DOHH2 (cell line): ENCODE results near the gene ERI3.

Experiments used
- H3F3A ChIP-seq: fragments of 200-600 bp; sonication (generic), shearing (Covaris generic); 2 replicates; pipeline ENCODE4 v1.6.0; 2016; ENCODE audit warnings: antibody characterized with exemption, mild to moderate bottlenecking; ENCODE audit not compliant: control insufficient read depth, insufficient read depth
- H3K27ac ChIP-seq: fragments of 200-600 bp; sonication (generic); 2 replicates; pipeline ENCODE4 v1.5.1; 2014; ENCODE audit warnings: low read depth, mild to moderate bottlenecking, low read length, moderate library complexity
- H3K27me3 ChIP-seq: fragments of 200-600 bp; sonication (generic); 2 replicates; pipeline ENCODE4 v1.6.1; 2014; ENCODE audit warnings: mild to moderate bottlenecking, low read length, mixed read lengths; ENCODE audit not compliant: control insufficient read depth
- H3K36me3 ChIP-seq: fragments of 200-600 bp; sonication (generic); 2 replicates; pipeline ENCODE4 v1.6.1; 2014; ENCODE audit warnings: mild to moderate bottlenecking, low read length, moderate library complexity, mixed read lengths; ENCODE audit not compliant: control insufficient read depth
- H3K4me1 ChIP-seq: fragments of 200-600 bp; sonication (generic); 2 replicates; pipeline ENCODE4 v1.6.1; 2014; ENCODE audit warnings: mild to moderate bottlenecking, low read length, mixed read lengths; ENCODE audit not compliant: control insufficient read depth
- H3K4me2 ChIP-seq: fragments of 200-600 bp; sonication (generic); 2 replicates; pipeline ENCODE4 v1.6.0; 2014; ENCODE audit warnings: mild to moderate bottlenecking, low read length, moderate library complexity
- H3K4me3 ChIP-seq: fragments of 200-600 bp; sonication (generic); 2 replicates; pipeline ENCODE4 v1.5.1; 2014; ENCODE audit warnings: mild to moderate bottlenecking, low read length, mixed read lengths
- H3K79me2 ChIP-seq: fragments of 200-600 bp; sonication (generic); 2 replicates; pipeline ENCODE4 v1.6.1; 2014; ENCODE audit warnings: mild to moderate bottlenecking, low read length, mixed read lengths; ENCODE audit not compliant: control insufficient read depth
- H3K9me2 ChIP-seq: fragments of 200-600 bp; sonication (generic); replicated peaks from 2 replicates; pipeline ENCODE4 v1.6.1; 2014; ENCODE audit warnings: mild to moderate bottlenecking, low read length, mixed read lengths; ENCODE audit not compliant: control insufficient read depth
- H3K9me3 ChIP-seq: fragments of 200-600 bp; sonication (generic); 2 replicates; pipeline ENCODE4 v1.6.1; 2014; ENCODE audit warnings: antibody characterized with exemption, low read length, mixed read lengths; ENCODE audit not compliant: control insufficient read depth, insufficient read depth
- H4K20me1 ChIP-seq: fragments of 200-600 bp; sonication (generic); 2 replicates; pipeline ENCODE4 v1.6.0; 2014; ENCODE audit warnings: low read depth, mild to moderate bottlenecking, antibody characterized with exemption, low read length, moderate library complexity; ENCODE audit not compliant: control insufficient read depth, insufficient read depth
- EZH2phosphoT487 ChIP-seq: fragments of 200-600 bp; sonication (generic); IDR thresholded peaks from 2 replicates; pipeline ENCODE4 v1.6.1; 2017; ENCODE audit warnings: borderline replicate concordance, mild to moderate bottlenecking, antibody characterized with exemption, low read length, moderate library complexity, mixed read lengths
- TF ChIP-seq, protein P1 (sequence below): fragments of 200-600 bp; sonication (generic); IDR thresholded peaks from one replicate; pipeline ENCODE4 v1.5.1; 2014; ENCODE audit warnings: antibody characterized with exemption, mild to moderate bottlenecking, low read depth, low read length; ENCODE audit not compliant: poor library complexity, severe bottlenecking

Gene ERI3

DNA sequence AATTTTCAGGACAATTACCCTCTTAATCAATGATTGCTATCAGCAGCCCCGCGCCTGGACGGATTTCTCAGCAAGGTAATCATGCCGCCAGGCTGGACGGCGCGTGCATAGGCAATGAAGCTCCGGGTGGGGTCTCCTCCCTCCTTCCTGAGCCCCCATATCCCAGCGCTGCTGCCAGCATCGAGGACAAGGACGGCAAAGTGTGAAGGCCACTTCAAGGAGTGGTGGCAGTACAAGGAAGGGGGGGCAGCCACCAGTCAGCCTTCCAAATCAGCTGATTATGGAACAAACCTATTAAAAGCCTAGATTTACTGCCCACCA, 90.6 kb downstream of the ERI3 start:
- H3K4me1 ChIP-seq: no peaks in the 10 kb centered on the region

DNA sequence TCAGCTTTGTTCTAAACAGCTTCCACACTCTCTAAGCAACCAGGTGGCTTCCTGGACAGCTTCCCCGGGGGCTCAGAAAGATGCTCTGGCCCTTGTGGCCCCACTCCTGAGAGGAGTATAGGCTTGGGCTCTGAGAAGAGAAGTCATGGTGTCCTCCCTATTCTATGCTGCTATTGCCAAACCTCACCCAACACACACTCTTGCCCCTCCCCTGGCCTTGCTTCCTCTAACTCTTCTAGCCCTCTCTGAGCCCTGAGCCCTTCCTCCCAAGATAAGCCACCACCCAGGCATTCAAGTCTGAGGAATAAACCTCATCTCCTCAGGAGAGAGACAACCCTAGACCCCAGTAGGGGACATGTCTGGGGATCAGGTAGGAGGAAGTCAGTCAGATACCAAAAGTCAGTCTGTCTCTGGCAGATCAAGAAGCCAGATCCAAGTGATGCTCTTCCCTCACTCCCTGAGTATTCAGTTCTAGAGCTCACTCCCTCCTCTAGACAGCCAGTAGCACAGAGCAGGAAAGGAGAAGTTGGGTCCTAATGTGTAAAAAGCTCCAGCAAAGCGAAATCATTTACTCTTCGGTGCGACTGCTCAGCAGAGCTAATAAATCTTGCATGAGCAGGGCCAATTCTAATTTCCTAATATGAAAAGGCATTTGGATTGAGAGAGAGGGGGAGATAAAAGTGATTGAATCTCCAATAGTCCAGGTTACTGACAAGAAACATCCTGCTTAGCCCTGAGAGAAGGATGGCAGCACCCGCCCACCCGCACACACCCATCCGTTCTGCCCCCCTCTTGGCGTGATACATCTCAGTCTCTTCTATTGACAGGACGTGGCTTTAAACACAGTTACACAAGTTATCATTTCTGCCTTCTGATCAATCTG, 91.2 kb downstream of the ERI3 start:
- Histone ChIP-seq H3K27ac (no peak overlapping the region), H4K20me1 (peaks cover 2% of the 10 kb centered on the region; the same call in 1 of the 2 replicates), H3K9me3 (no peaks in the 10 kb centered on the region), H3K9me2 (no peaks in the 10 kb centered on the region), H3K4me3 (no peak overlapping the region), H3K4me2 (no peak overlapping the region), H3K4me1 (no peaks in the 10 kb centered on the region), H3K36me3 (no peaks in the 10 kb centered on the region), H3F3A (no peaks in the 10 kb centered on the region), H3K79me2 (no peaks in the 10 kb centered on the region), H3K27me3 (no peaks in the 10 kb centered on the region)
- TF ChIP-seq EZH2phosphoT487: no peak
- TF ChIP-seq, protein P1, sequence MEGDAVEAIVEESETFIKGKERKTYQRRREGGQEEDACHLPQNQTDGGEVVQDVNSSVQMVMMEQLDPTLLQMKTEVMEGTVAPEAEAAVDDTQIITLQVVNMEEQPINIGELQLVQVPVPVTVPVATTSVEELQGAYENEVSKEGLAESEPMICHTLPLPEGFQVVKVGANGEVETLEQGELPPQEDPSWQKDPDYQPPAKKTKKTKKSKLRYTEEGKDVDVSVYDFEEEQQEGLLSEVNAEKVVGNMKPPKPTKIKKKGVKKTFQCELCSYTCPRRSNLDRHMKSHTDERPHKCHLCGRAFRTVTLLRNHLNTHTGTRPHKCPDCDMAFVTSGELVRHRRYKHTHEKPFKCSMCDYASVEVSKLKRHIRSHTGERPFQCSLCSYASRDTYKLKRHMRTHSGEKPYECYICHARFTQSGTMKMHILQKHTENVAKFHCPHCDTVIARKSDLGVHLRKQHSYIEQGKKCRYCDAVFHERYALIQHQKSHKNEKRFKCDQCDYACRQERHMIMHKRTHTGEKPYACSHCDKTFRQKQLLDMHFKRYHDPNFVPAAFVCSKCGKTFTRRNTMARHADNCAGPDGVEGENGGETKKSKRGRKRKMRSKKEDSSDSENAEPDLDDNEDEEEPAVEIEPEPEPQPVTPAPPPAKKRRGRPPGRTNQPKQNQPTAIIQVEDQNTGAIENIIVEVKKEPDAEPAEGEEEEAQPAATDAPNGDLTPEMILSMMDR: no peak

More for the DNA sequence above, 90.6 kb downstream of the ERI3 start:
- no peaks in the 10 kb centered on the region for H3K36me3 ChIP-seq
- H4K20me1 ChIP-seq: peaks cover 2% of the 10 kb centered on the region; the same call in 1 of the 2 replicates
- TF ChIP-seq, protein P1: no peak
- H3K27me3 ChIP-seq: no peaks in the 10 kb centered on the region
- H3K9me3 ChIP-seq: no peaks in the 10 kb centered on the region
- no peak overlapping the region for H3K4me3 ChIP-seq
- H3K4me2 ChIP-seq: no peak overlapping the region
- H3K27ac ChIP-seq: no peak overlapping the region
- H3K9me2 ChIP-seq: no peaks in the 10 kb centered on the region
- H3F3A ChIP-seq: no peaks in the 10 kb centered on the region
- no peaks in the 10 kb centered on the region for H3K79me2 ChIP-seq

DNA sequence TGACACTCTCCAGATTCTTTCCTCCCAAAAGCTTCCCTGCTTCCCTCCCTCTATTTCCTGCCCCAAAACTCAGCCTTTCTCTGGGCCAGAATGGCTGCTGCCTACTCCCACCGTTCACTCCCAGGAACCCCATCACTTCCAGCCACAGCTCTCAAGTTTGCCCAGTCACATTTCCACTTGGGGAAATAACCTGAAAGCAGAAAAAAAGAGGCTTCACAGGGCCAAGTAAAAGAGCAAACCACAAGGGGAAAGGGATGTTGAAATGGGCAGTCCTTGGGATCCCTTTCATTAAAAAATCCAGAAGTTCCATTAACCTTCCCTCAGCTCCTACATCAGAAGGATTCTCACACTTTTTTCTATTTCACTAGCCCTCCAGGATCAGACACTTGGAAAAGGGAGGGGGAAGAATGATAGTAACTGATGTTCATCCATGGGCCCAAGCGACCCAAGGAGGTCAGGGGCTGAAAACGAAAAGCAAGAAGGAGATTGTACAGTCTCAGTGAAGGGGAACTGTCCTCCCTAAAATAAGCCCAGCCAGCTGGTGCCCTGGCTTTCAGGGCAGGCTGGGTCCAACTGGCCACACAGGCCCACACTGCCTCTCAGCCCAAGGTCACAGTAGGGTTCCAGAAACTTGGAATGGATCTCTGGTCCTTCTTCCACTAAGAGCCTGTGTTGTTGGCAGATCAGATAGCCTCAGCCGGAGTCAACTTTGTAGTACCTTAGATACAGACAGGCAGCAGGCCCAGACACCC, 92.1 kb downstream of the ERI3 start:
- no peaks in the 10 kb centered on the region for H3K79me2 ChIP-seq
- H3K27ac ChIP-seq: no peak overlapping the region
- no peak overlapping the region for H3K4me3 ChIP-seq
- H3K4me2 ChIP-seq: no peak overlapping the region
- peaks cover 2% of the 10 kb centered on the region; the same call in 1 of the 2 replicates for H4K20me1 ChIP-seq
- H3K9me3 ChIP-seq: no peaks in the 10 kb centered on the region
- H3K36me3 ChIP-seq: no peaks in the 10 kb centered on the region
- no peaks in the 10 kb centered on the region for H3F3A ChIP-seq
- H3K4me1 ChIP-seq: no peaks in the 10 kb centered on the region
- H3K27me3 ChIP-seq: no peaks in the 10 kb centered on the region
- H3K9me2 ChIP-seq: no peaks in the 10 kb centered on the region
- TF ChIP-seq, protein P1: no peak
